Natural killer cell (primary cell): Measurements from ENCODE around the gene SORBS2. TPM values are rescaled to one million over a fixed set of nuclear protein-coding genes. Genes with fewer than 3 reads are reported as not detected.

Experiments
- ATAC-seq, 3 donors: fragments of 150-1000 bp in 2 of 3; fragments of 200-7000 bp in 1 of 3; cut with Tn5 transposase; 1 replicate in 1 of 3; 2 replicates in 2 of 3; pipeline ENCODE4 v1.10.0; 2021; ENCODE audit warnings: mild to moderate bottlenecking in 2 of 3, moderate library complexity in 2 of 3
- DNase-seq, 2 donors: peaks; one replicate each; pipeline versions ENCODE4 v3.0.0 to v3.0.0-alpha.2; 2013 to 2021; ENCODE audit warnings: mixed read lengths in 1 of 2
- H3K27ac ChIP-seq: one replicate; pipeline ENCODE4 v1.5.1; 2013; ENCODE audit warnings: mild to moderate bottlenecking, low read length
- H3K27me3 ChIP-seq: one replicate; pipeline ENCODE4 v1.6.1; 2013; ENCODE audit warnings: low read length; ENCODE audit not compliant: control insufficient read depth, insufficient read depth
- H3K36me3 ChIP-seq: one replicate; pipeline ENCODE4 v1.6.1; 2013; ENCODE audit warnings: low read length; ENCODE audit not compliant: control insufficient read depth, insufficient read depth
- H3K4me1 ChIP-seq: one replicate; pipeline ENCODE4 v1.6.1; 2013; ENCODE audit warnings: low read length; ENCODE audit not compliant: control insufficient read depth, insufficient read depth
- H3K4me3 ChIP-seq: one replicate; pipeline ENCODE4 v1.5.1; 2013; ENCODE audit warnings: low read length
- H3K9me3 ChIP-seq: one replicate; pipeline ENCODE4 v1.6.1; 2013; ENCODE audit warnings: low read length; ENCODE audit not compliant: control insufficient read depth, insufficient read depth
- H3K27ac Mint-ChIP-seq, 2 donors: one replicate each; pipeline ENCODE4 v1.8.0; 2022; ENCODE audit warnings: mild to moderate bottlenecking in 2 of 2, mixed read lengths in 2 of 2, moderate library complexity in 1 of 2
- H3K27me3 Mint-ChIP-seq, 2 donors: one replicate each; pipeline ENCODE4 v1.8.0; 2022; ENCODE audit warnings: low read depth in 2 of 2, mixed read lengths in 2 of 2
- H3K36me3 Mint-ChIP-seq: one replicate; pipeline ENCODE4 v1.8.0; 2022; ENCODE audit warnings: mixed read lengths
- H3K4me1 Mint-ChIP-seq, 2 donors: one replicate each; pipeline ENCODE4 v1.8.0; 2022; ENCODE audit warnings: mixed read lengths in 2 of 2
- H3K4me3 Mint-ChIP-seq: one replicate; pipeline ENCODE4 v1.8.0; 2022; ENCODE audit warnings: mild to moderate bottlenecking, moderate library complexity, mixed read lengths
- H3K9me3 Mint-ChIP-seq, 2 donors: one replicate each; pipeline ENCODE4 v1.8.0; 2022; ENCODE audit warnings: mixed read lengths in 2 of 2
- WGBS: methylation state at CpG from one replicate; pipeline ENCODE4 v1.1.7; 2013; ENCODE audit warnings: missing lambda C conversion rate; ENCODE audit not compliant: insufficient coverage; 5-methylcytosine and 5-hydroxymethylcytosine counted together
- intact Hi-C: fragments of 100-400 bp; cut with micrococcal nuclease; formaldehyde crosslinking; loops from one replicate; pipeline ENCODE4 v1.14.2; 2022
- total RNA-seq, 4 donors: library from RNA; stranded (reverse); fragments of 120-200 nt in 1 of 4; gene quantifications; one replicate each; pipeline versions ENCODE4 v1.2.3 to v1.2.4, GENCODE V29; 2013 to 2022
- TF ChIP-seq, protein P1 (sequence below): fragments of 200-600 bp; IDR thresholded peaks from one replicate; pipeline ENCODE4 v1.8.0; 2022; ENCODE audit warnings: antibody characterized with exemption

SORBS2 gene
- total RNA-seq, 3 donors from 2014 or later (not counting 1 experiment from before 2014, with no cell fraction given) = 10.2 to 15.6 (median 13.5) TPM

DNA sequence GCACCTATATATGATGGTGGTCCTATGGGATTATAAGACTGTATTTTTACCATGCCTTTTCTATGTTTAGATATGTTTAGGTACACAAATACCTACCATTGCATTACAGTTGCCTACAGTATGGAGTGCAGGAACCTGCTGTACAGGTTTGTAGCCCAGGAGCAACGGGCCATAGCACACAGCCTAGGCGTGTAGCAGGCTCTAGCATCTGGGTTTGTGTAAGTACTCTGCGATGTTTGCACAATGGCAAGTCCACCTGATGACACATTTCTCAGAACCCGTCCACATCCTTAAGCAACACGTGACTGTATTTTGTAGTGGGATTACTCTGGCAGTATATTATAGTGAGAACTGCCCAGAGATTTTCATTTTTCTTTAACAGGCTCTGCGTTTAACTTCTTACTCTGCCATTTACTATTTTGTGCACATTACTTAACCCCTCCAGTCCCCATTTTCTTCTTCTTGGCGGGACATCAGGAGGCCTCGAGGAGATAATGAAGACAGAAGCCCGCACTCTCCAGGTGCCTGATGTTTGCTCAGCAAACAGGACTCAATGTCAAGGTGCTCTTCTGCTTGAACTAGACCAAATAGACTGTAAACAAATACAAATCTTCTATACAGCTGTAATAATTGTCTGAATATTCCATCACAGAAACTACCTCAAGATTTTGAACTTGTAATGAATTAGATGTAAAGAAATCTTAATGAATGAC, 174.7 kb downstream of the SORBS2 start:
- ATAC-seq (no peak), DNase-seq (no peak)
- Histone ChIP-seq H3K4me1 (no peaks in the 10 kb centered on the region), H3K9me3 (no peaks in the 10 kb centered on the region), H3K27ac (no peak overlapping the region), H3K4me3 (no peak overlapping the region), H3K36me3 (no peaks in the 10 kb centered on the region), H3K27me3 (peaks cover 7% of the 10 kb centered on the region)
- Mint-ChIP-seq H3K36me3 (no peaks in the 10 kb centered on the region), H3K4me3 (no peak overlapping the region), H3K9me3 (no peaks in the 10 kb centered on the region), H3K27ac (no peak overlapping the region), H3K4me1 (no peaks in the 10 kb centered on the region), H3K27me3 (peaks cover 10 to 24% of the 10 kb centered on the region in 2 donors)
- TF ChIP-seq, protein P1, sequence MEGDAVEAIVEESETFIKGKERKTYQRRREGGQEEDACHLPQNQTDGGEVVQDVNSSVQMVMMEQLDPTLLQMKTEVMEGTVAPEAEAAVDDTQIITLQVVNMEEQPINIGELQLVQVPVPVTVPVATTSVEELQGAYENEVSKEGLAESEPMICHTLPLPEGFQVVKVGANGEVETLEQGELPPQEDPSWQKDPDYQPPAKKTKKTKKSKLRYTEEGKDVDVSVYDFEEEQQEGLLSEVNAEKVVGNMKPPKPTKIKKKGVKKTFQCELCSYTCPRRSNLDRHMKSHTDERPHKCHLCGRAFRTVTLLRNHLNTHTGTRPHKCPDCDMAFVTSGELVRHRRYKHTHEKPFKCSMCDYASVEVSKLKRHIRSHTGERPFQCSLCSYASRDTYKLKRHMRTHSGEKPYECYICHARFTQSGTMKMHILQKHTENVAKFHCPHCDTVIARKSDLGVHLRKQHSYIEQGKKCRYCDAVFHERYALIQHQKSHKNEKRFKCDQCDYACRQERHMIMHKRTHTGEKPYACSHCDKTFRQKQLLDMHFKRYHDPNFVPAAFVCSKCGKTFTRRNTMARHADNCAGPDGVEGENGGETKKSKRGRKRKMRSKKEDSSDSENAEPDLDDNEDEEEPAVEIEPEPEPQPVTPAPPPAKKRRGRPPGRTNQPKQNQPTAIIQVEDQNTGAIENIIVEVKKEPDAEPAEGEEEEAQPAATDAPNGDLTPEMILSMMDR = no peak
- WGBS = 96% methylated on average over 9 of the region's 9 CpGs
- intact Hi-C loops = no loop called here

DNA sequence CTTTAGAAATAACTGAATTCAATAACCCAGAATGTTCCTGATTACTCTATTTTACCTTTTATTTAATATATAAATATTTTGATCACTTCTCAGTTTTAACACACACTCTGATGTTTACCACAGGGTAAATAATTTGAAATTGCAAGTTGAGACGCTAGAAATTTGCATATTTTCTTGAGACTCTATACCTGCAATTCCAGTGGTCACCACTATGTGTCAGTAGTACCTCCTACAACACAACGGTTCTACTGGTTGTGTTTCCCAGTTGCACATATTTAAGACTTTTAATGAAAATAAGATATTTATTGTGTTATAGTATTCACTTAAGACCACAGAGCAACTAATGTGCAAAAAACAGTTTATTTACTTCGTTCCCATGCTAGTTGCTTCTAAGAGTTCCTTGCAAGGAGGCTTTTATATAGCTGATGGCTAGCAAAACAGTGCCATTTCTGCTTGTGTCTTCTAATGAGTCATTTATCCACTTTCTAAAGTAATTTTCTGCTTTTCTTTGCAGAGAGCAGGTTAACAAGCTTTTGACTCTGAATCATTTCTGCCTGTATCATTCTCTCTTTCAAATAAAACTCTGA, 177.8 kb downstream of the SORBS2 start:
- TF ChIP-seq, protein P1 = no peak
- H3K4me1 ChIP-seq = no peaks in the 10 kb centered on the region
- Mint-ChIP-seq H3K9me3 (no peaks in the 10 kb centered on the region), H3K27ac (no peak overlapping the region), H3K4me3 (no peak overlapping the region), H3K36me3 (no peaks in the 10 kb centered on the region), H3K27me3 (peaks cover 12 to 25% of the 10 kb centered on the region in 2 donors), H3K4me1 (no peaks in the 10 kb centered on the region)
- DNase-seq (no peak), ATAC-seq (no peak)
- H3K4me3 ChIP-seq = no peak overlapping the region
- 90% methylated on average over 2 of the region's 3 CpGs for WGBS
- intact Hi-C loops = no loop called here
- H3K27me3 ChIP-seq = no peaks in the 10 kb centered on the region
- H3K9me3 ChIP-seq = no peaks in the 10 kb centered on the region
- H3K36me3 ChIP-seq = no peaks in the 10 kb centered on the region
- H3K27ac ChIP-seq = no peak overlapping the region

DNA sequence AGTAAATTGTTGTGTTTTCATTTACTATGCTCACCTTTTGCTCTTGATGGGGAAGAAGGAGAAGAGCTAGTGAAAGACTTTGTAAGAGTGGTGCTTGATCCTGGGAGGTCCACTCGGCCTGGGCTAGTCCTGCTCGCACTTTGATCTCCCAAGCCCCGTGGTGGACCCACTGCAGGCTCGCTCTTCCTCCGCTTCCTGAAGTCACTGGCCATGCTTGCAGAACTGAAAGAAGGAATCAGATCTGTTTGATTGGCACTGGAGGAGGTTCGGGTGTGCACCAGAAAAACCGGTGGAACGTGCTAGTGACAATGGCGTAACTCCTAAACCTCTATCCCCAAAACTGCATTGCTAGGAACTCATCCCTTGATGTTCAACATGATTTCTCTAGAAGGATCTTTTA, 185.2 kb downstream of the SORBS2 start:
- Mint-ChIP-seq H3K4me3 (no peak overlapping the region), H3K27ac (no peak overlapping the region), H3K4me1 (no peaks in the 10 kb centered on the region), H3K27me3 (peaks cover 2 to 6% of the 10 kb centered on the region in 2 donors), H3K36me3 (no peaks in the 10 kb centered on the region), H3K9me3 (no peaks in the 10 kb centered on the region)
- Histone ChIP-seq H3K4me3 (no peak overlapping the region), H3K27ac (no peak overlapping the region), H3K27me3 (no peaks in the 10 kb centered on the region), H3K36me3 (no peaks in the 10 kb centered on the region), H3K9me3 (no peaks in the 10 kb centered on the region), H3K4me1 (no peaks in the 10 kb centered on the region)
- DNase-seq = no peak
- intact Hi-C loops = no loop called here
- no peak for ATAC-seq
- TF ChIP-seq, protein P1 = no peak
- WGBS = 89% methylated on average over 9 of the region's 9 CpGs
